ENCODE measurements around the gene INSL3.

INSL3 gene

DNA sequence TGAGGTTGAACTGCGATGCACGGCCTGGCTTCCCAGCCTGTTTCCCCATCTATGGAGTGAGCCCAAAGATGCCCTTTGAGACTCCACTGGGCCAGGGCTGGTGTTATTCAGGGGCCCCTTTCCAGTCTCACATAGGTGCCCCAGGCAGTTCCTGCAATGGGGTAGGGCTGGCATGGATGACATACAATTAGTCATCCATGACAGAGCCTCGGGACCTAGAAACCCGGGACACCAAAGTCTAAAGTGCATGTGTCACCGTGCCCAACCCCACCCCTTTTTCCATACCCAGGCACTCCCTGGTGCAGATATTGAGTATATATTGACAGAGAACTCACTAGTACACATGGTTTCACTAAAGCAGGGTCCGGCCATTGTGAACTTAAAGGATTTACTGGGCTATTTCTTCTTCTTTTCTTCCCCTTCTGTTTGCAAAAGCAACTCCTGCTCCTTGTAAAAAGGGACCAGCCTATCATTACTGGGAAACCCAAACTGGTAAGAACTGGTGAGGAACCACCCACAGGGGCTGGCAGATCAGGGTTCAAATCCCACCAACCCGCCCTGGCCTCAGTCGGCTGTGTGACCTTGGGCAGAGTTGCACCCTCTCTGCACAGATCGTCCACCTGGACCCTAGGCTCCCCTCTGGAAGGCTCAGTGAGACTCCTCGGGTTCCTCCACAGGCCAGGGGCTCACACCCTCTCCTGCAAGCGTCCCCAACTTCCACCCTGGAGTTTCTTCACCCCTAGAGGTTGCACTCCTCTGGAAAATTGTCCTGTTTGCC is 23.7 kb downstream of the INSL3 start:
- DNase-seq (ENCODE audit: low read depth, low spot score) = no peak
- TF ChIP-seq, protein P1, sequence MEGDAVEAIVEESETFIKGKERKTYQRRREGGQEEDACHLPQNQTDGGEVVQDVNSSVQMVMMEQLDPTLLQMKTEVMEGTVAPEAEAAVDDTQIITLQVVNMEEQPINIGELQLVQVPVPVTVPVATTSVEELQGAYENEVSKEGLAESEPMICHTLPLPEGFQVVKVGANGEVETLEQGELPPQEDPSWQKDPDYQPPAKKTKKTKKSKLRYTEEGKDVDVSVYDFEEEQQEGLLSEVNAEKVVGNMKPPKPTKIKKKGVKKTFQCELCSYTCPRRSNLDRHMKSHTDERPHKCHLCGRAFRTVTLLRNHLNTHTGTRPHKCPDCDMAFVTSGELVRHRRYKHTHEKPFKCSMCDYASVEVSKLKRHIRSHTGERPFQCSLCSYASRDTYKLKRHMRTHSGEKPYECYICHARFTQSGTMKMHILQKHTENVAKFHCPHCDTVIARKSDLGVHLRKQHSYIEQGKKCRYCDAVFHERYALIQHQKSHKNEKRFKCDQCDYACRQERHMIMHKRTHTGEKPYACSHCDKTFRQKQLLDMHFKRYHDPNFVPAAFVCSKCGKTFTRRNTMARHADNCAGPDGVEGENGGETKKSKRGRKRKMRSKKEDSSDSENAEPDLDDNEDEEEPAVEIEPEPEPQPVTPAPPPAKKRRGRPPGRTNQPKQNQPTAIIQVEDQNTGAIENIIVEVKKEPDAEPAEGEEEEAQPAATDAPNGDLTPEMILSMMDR (IDR thresholded peaks at IDR 0.05; ENCODE audit: insufficient read depth, low read length, missing control alignments) = no peak
- no peak overlapping the region for H3K4me3 ChIP-seq (ENCODE audit: low read depth, low read length)
- ChIA-PET CTCF (interaction anchor here (0.7 to 1.7 kb wide), 3 partner anchors 13 to 224 kb away, joined by 3 to 5 read pairs (median 3); no protein-coding TSS in a partner anchor), POLR2A (no interaction called here)

DNA sequence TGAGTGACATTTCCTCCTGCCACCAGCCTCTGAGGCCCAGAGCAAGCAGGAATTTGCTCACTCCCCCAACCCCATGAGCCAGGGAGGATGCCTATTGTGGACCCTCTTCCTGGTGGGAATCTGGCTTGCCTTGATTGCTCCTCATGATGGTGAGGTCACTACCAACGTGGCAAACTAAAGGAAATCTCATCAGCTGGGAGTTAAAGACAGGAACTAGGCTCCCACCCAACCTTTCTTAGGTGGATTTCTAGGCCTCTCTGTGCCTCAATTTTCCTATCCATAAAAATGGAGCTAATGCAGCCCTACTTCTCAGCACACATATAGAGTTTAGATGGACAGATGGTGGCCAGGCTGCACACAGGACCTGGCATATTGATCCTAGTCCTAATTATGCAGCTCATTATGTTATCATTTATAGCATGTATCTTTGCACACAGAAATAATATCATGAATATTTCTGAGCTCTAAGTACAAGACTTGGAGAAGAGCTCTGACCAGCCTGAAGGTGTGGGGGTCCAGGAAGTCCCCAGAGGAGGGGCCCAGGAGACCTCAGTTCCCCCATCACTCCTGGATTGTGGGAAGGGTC is 24.4 kb downstream of the INSL3 start:
- DNase-seq (ENCODE audit: low read depth, low spot score) = no peak
- ChIA-PET CTCF (interaction anchor here (0.7 to 1.3 kb wide), 3 partner anchors 11 to 223 kb away, joined by 3 read pairs; no protein-coding TSS in a partner anchor), POLR2A (no interaction called here)
- H3K4me3 ChIP-seq (ENCODE audit: low read depth, low read length) = no peak overlapping the region
- TF ChIP-seq, protein P1 (IDR thresholded peaks at IDR 0.05; ENCODE audit: insufficient read depth, low read length, missing control alignments) = no peak

DNA sequence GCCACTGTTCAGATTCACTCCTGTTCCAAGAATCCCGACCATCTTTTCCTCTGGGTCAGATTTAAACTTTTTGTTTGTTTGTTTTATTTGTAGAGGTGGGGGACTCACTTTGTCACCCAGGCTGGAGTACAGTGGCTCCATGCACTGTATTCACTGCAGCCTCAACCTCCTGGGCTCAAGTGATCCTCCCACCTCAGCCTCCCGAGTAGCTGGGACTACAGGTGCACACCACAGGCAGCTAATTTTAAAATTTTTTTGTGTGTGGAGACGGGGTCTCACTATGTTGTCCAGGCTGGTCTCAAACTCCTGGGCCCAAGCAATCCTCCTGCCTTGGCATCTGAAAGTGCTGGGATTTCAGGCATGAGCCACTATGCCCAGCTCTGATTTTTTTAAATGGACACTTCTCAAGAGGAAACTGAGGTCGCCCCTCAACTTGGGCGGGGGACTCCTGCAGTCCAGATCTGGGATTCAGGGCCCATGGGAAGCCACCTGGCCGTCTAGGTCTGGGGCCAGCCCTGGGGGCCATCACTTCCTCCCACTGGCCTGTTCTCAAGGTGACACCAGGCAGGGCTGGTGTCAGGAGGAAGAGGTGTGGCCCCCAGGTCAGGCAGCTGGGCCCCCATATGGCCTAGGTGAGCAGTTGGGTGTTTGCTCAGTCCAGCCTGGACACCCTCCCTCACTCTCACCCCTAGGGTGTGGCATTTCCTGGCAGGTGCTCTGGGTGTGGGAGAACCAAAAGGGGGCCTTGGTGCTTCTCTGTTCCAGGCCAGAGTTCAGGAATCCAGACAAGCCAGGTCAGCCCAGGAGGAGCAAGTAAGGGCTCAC is 25.1 kb downstream of the INSL3 start:
- H3K4me3 ChIP-seq (ENCODE audit: low read depth, low read length) = no peak overlapping the region
- POLR2A ChIA-PET = no interaction called here
- TF ChIP-seq, protein P1 (IDR thresholded peaks at IDR 0.05; ENCODE audit: insufficient read depth, low read length, missing control alignments) = no peak
- CTCF ChIA-PET = interaction anchor here (0.7 to 1.3 kb wide), 3 partner anchors 11 to 223 kb away, joined by 3 read pairs; no protein-coding TSS in a partner anchor
- no peak for DNase-seq (ENCODE audit: low read depth, low spot score)

DNA sequence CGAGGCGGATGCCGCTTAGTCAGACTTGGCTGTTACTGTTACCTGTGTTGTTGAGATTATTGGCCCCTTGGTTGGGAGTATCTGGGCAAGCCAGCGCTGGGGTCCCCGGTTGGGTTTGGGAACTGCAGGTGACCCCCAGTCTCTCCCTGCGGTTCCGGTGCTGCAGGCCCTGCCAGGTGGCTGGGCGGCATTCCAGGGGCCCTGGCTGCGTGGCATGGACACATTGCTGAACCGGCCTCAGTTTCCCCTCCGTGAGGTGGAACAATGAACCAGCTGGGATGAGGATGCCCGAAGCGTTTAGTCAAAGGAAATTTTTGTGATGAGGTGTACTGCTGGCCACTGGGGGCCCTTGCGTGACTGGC is 25.8 kb downstream of the INSL3 start:
- TF ChIP-seq, protein P1 (IDR thresholded peaks at IDR 0.05; ENCODE audit: insufficient read depth, low read length, missing control alignments) = no peak
- H3K4me3 ChIP-seq (ENCODE audit: low read depth, low read length) = no peak overlapping the region
- no peak for DNase-seq (ENCODE audit: low read depth, low spot score)
- ChIA-PET POLR2A (interaction anchor here (0.6 kb wide), 1 partner anchor 12 kb away, joined by 4 read pairs; no protein-coding TSS in a partner anchor), CTCF (interaction anchor here (0.8 kb wide), 1 partner anchor 11 kb away, joined by 3 read pairs; no protein-coding TSS in a partner anchor)

DNA sequence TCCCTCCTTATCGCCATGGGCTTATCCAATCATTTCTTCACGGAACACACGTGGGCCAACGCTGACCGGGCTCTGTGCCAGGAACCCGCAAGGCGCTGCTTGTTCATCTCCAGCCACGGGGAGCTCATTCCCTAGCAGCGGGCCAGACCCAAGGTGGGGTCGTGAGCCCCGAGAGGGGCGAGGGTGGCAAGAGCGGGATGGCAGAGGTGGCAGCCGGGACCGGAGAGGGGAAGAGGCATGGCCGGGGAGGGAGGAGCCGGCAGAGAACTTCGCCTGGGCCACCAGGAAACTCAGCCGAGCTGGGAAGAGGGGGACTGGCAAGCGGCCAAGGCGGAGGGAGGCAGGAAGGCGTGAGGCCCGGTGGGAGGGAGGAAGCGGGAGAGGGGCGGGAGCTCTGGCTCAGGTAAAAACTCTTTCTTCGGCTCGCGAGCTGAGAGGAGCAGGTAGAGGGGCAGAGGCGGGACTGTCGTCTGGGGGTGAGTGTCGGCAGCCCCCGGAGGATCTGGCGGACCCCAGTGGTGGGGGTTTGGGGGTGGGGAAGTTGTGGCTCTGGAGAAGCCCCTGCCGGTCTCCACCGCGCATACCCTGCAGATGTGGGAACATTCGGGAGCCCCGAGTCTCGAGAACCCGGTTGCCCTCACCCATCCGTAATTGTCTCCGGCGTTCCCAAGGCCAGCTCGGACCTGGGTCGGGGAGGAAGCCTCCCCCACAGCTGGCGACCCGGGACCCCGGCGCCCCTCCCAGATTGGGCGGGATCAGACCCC is 26.4 kb downstream of the INSL3 start, which contains the start of gene B3GNT3:
TSS of gene B3GNT3 (plus strand) at position 408 of the 764 bp plus-strand sequence. CDS start 12,670 bp downstream, outside the sequence.
- no peak for DNase-seq (ENCODE audit: low read depth, low spot score)
- ChIA-PET POLR2A (interaction anchor here (0.6 kb wide), 1 partner anchor 12 kb away, joined by 4 read pairs; no protein-coding TSS in a partner anchor), CTCF (interaction anchor here (1.2 kb wide), 1 partner anchor 11 kb away, joined by 3 read pairs; no protein-coding TSS in a partner anchor)
- TF ChIP-seq, protein P1 (IDR thresholded peaks at IDR 0.05; ENCODE audit: insufficient read depth, low read length, missing control alignments) = no peak
- no peak within 1 kb of the TSS for H3K4me3 ChIP-seq (ENCODE audit: low read depth, low read length)

Measured in AG04449 (cell line).